ENCODE results near the gene HSBP1L1.

Gene HSBP1L1

GRCh38 chr18:79964330-79965118, at the start of gene HSBP1L1:
Gene HSBP1L1, plus strand, starts transcription at chr18:79964643. Its CDS starts 93 bp downstream, at chr18:79964736.
- ATAC-seq = peak; percentile 62
- peak; percentile 77 for DNase-seq

- no peak for ATAC-seq
- DNase-seq = no peak
These were observed 49.0 kb upstream of the HSBP1L1 start for GRCh38 chr18:79915161-79916127.

- ATAC-seq (no peak), DNase-seq (no peak)
These were observed 48.3 kb upstream of the HSBP1L1 start for GRCh38 chr18:79916128-79916494.

- DNase-seq (no peak), ATAC-seq (no peak)
These were observed 47.8 kb upstream of the HSBP1L1 start for GRCh38 chr18:79916546-79917168.

- no peak for DNase-seq
- no peak for ATAC-seq
These were observed 47.1 kb upstream of the HSBP1L1 start for GRCh38 chr18:79917169-79917852.

GRCh38 chr18:79917853-79918614, 46.4 kb upstream of the HSBP1L1 start:
- ATAC-seq = no peak
- DNase-seq = no peak

GRCh38 chr18:79918615-79919011, 45.8 kb upstream of the HSBP1L1 start:
- no peak for DNase-seq
- no peak for ATAC-seq

GRCh38 chr18:79919089-79919488, 45.4 kb upstream of the HSBP1L1 start:
- ATAC-seq (no peak), DNase-seq (no peak)

- ATAC-seq = no peak
- DNase-seq = no peak
These were observed 42.2 kb upstream of the HSBP1L1 start for GRCh38 chr18:79921984-79922965.

- no peak for DNase-seq
These were observed 41.5 kb upstream of the HSBP1L1 start for GRCh38 chr18:79922971-79923411.

GRCh38 chr18:79923896-79924585, 40.4 kb upstream of the HSBP1L1 start:
- ATAC-seq (no peak), DNase-seq (no peak)

More at GRCh38 chr18:79922971-79923411, 41.5 kb upstream of the HSBP1L1 start:
- no peak for ATAC-seq

GRCh38 chr18:79924814-79925731, 39.4 kb upstream of the HSBP1L1 start:
- DNase-seq = no peak

GRCh38 chr18:79926306-79926705, 38.1 kb upstream of the HSBP1L1 start:
- no peak for DNase-seq
- no peak for ATAC-seq

More at GRCh38 chr18:79924814-79925731, 39.4 kb upstream of the HSBP1L1 start:
- no peak for ATAC-seq

GRCh38 chr18:79926715-79927606, 37.5 kb upstream of the HSBP1L1 start:
- no peak for DNase-seq
- ATAC-seq = no peak

- no peak for DNase-seq
- ATAC-seq = no peak
These were observed 36.6 kb upstream of the HSBP1L1 start for GRCh38 chr18:79927607-79928562.

- DNase-seq (no peak), ATAC-seq (no peak)
These were observed 35.9 kb upstream of the HSBP1L1 start for GRCh38 chr18:79928563-79928960.
